Body of pancreas (tissue), 4 donors: ENCODE measurements around the gene LCN9.

Source experiments
- CTCF ChIP-seq, 7 experiments: fragments of 450-650 bp in 4 of 7; fragments of 200-600 bp in 3 of 7; sonication (generic) in 3 of 7; IDR thresholded peaks; one replicate each; pipeline ENCODE4 v1.5.1; 2016 to 2019; ENCODE audit warnings: antibody characterized with exemption in 7 of 7
- POLR2A ChIP-seq, 3 donors: fragments of 450-650 bp; IDR thresholded peaks; one replicate each; pipeline ENCODE4 v1.6.1; 2016; ENCODE audit warnings: antibody characterized with exemption in 3 of 3, mild to moderate bottlenecking in 2 of 3

DNA sequence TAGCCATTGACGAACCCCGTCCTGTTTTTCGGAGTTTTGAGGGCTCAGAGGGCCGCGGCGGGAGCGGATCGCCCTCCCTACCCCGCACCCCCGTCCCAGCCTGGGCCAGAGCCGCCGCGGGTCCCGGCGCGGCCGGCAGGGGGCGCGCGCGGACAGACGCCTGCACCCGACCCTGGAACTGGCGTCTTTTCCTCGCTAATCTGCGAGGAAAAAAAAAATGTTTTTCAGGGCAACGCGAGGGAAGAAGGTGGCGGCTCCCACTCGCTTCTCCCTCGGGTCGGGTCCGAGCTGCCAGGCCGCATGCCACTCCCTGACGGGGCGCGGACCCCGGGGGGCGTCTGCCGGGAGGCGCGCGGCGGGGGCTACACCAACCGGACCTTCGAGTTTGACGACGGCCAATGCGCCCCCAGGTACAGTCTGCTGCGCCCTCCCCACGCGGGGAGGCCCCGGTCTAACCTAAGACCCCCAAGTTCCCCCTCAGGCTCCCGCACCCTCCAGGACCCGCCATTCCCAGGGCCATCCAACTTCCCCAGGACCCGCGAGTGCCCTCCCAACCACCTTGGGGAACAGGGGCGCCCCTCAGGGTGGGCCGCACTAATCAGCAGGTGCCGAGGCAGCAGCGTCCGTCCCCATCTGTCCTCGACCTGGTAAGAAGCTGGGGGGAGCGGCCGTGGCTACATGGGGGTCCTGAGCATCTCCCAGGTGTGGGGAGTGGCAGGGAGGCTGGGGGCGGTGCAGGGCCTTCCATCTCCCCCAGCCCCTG, 39.0 kb downstream of the LCN9 start, which contains the start of gene KCNT1:
- peak; percentile 45 to 98 (median 78) for TF ChIP-seq CTCF (IDR thresholded peaks at IDR 0.05)
- TF ChIP-seq POLR2A (IDR thresholded peaks at IDR 0.05): no peak
